Measurements from ENCODE around the gene LHX3.

The LHX3 gene

GRCh38 chr9:136191099-136191959 is 13.6 kb downstream of the LHX3 start:
- H3K4me3 ChIP-seq (replicated peaks; ENCODE audit: low read depth, low read length), result no peak overlapping the region
- no peak for TF ChIP-seq CTCF (IDR thresholded peaks at IDR 0.05; ENCODE audit: low read length, missing control alignments)
- no peak for DNase-seq (ENCODE audit: low read depth)

DNA sequence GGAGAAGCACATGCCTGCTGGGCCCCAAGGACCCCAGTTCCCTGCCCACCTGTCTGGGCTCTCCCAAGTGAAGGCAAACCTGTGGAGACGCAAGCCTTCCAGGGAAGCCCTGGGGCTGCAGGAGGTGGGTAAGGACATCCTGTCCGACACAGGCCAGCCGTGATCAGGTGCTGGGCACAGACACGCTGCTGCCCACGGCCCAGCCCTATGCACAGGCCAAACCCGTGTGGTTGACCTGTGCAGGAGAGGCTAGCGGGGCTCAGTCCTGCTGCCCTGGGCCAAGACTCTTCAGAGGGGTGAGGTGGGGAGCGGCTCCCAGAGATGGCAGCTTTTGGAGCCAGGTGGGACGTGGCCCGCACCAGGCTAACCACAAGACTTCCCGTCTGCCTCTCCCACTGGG is 14.3 kb downstream of the LHX3 start:
- H3K4me3 ChIP-seq (replicated peaks; ENCODE audit: low read depth, low read length), result no peak overlapping the region
- TF ChIP-seq CTCF (IDR thresholded peaks at IDR 0.05; ENCODE audit: low read length, missing control alignments), result no peak
- no peak for DNase-seq (ENCODE audit: low read depth)

DNA sequence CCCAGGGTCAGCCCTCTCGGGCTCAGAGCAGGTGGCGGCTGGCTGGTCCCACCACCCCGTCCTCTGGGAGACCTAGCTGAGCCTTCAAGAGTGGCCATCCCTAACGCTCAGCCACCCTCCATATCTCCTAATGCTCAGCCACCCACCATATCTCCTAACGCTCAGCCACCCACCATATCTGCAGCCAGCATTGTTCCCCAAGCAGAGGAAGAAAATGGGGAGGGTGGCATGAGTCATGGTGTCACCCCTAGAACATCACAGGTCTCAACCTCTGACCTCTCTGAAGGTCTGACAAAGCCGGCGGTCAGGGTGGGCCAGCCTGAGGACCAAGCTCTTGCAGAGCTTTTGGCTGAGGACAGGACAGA is 14.7 kb downstream of the LHX3 start:
- TF ChIP-seq CTCF (IDR thresholded peaks at IDR 0.05; ENCODE audit: low read length, missing control alignments), result no peak
- no peak overlapping the region for H3K4me3 ChIP-seq (replicated peaks; ENCODE audit: low read depth, low read length)
- no peak for DNase-seq (ENCODE audit: low read depth)

- DNase-seq (ENCODE audit: low read depth), result no peak
- no peak overlapping the region for H3K4me3 ChIP-seq (replicated peaks; ENCODE audit: low read depth, low read length)
- no peak for TF ChIP-seq CTCF (IDR thresholded peaks at IDR 0.05; ENCODE audit: low read length, missing control alignments)
Measured at GRCh38 chr9:136189394-136190236, 15.3 kb downstream of the LHX3 start.

DNA sequence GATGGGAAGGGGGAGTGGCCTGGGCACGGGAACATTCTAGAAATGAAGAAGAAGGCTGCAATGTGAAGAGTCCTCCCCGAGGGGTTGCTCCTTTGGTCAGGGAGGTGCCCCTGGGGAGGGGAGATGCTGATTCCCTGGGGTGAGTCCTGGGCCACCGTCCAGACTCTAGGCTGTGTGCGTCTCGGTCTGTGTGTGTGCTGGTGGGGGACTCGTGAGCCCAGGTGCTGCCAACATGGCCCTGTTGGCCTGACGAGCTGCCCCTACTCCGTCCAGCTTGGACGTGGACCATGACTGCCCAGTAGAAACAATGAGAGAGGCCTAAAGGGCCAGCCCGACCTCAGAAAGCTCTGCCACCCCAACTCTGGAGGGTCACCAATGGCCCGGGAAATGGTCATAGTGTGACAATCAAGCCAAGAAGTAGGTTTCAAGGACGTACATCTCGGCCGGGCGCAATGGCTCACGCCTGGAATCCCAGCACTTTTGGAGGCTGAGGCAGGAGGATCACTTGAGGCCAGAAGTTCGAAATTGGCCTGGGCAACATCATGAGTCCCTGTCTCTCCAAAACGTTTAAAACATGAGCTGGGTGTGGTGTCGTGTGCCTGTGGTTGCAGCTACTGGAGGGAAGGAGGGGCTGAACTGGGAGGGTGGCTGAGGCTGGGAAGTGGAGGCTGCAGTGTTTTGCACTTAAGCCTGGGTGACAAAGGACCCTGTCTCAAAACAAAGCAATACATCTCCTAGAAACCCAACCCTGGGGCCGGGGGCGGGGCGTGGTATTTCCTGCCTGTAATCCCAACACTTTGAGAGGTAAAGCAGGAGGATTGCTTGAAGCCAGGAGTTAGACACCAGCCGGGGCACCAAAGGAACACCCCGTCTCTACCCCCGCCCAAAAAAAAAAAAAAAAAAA is 17.0 kb downstream of the LHX3 start:
- no peak for TF ChIP-seq CTCF (IDR thresholded peaks at IDR 0.05; ENCODE audit: low read length, missing control alignments)
- no peak overlapping the region for H3K4me3 ChIP-seq (replicated peaks; ENCODE audit: low read depth, low read length)
- DNase-seq (ENCODE audit: low read depth), result no peak

GRCh38 chr9:136187197-136187596 is 17.7 kb downstream of the LHX3 start:
- H3K4me3 ChIP-seq (replicated peaks; ENCODE audit: low read depth, low read length), result no peak overlapping the region
- TF ChIP-seq CTCF (IDR thresholded peaks at IDR 0.05; ENCODE audit: low read length, missing control alignments), result no peak
- DNase-seq (ENCODE audit: low read depth), result no peak

Measured in fibroblast of pulmonary artery (primary cell).